GM18951 (cell line): ENCODE measurements around the gene MMP12.
"Not testable (repeated sequence)": the region's sequence is repeated elsewhere in the genome, so short reads cannot be mapped to it uniquely, and the experiment has no call there.

Experiments used
- POLR2A ChIP-seq: IDR thresholded peaks from 4 replicates; pipeline ENCODE4 v1.6.1; 2011; ENCODE audit warnings: mild to moderate bottlenecking; ENCODE audit not compliant: insufficient read length, insufficient read depth; ENCODE audit errors: extremely low read depth
- in situ Hi-C: fragments of 300-500 bp; cut with MboI; formaldehyde crosslinking; loops from one replicate; pipeline ENCODE4 v1.12.0; 2022; ENCODE audit warnings: low sequenced_read_pairs, mixed read lengths, inconsistent platforms; ENCODE audit not compliant: unreplicated experiment

Gene MMP12

GRCh38 chr11:102882389-102883024 lies 7.7 kb upstream of the MMP12 start:
- in situ Hi-C loops, result no loop called here
- TF ChIP-seq POLR2A, result no peak

GRCh38 chr11:102879801-102880200 lies 5.0 kb upstream of the MMP12 start:
- in situ Hi-C loops, result no loop called here
- TF ChIP-seq POLR2A, result no peak

- in situ Hi-C loops, result no loop called here
Measured at GRCh38 chr11:102878595-102878994, 3.8 kb upstream of the MMP12 start.

GRCh38 chr11:102869354-102869964 lies 5.3 kb downstream of the MMP12 start:
- in situ Hi-C loops, result not testable (repeated sequence)

More at GRCh38 chr11:102878595-102878994, 3.8 kb upstream of the MMP12 start:
- TF ChIP-seq POLR2A, result no peak

- in situ Hi-C loops, result no loop called here
Measured at GRCh38 chr11:102868339-102868738, 6.4 kb downstream of the MMP12 start.

GRCh38 chr11:102864724-102865123 lies 10.1 kb downstream of the MMP12 start:
- no peak for TF ChIP-seq POLR2A
- in situ Hi-C loops, result no loop called here

More at GRCh38 chr11:102868339-102868738, 6.4 kb downstream of the MMP12 start:
- no peak for TF ChIP-seq POLR2A

- in situ Hi-C loops, result no loop called here
- TF ChIP-seq POLR2A, result no peak
Measured at GRCh38 chr11:102853956-102854355, 20.8 kb downstream of the MMP12 start.

GRCh38 chr11:102853055-102853454 lies 21.7 kb downstream of the MMP12 start:
- in situ Hi-C loops, result no loop called here
- no peak for TF ChIP-seq POLR2A

- no peak for TF ChIP-seq POLR2A
- in situ Hi-C loops, result no loop called here
Measured at GRCh38 chr11:102850973-102851745, 23.6 kb downstream of the MMP12 start.

GRCh38 chr11:102849311-102849710 lies 25.5 kb downstream of the MMP12 start:
- in situ Hi-C loops, result no loop called here
- no peak for TF ChIP-seq POLR2A

GRCh38 chr11:102846292-102846691 lies 28.5 kb downstream of the MMP12 start:
- no peak for TF ChIP-seq POLR2A
- in situ Hi-C loops, result no loop called here

GRCh38 chr11:102843489-102843888 lies 31.3 kb downstream of the MMP12 start, which contains the start of gene MMP3:
TSS of gene MMP3 (minus strand) at chr11:102843609. CDS start at chr11:102843546, 63 bp downstream.
- no peak for TF ChIP-seq POLR2A
- in situ Hi-C loops, result no loop called here

GRCh38 chr11:102842930-102843329 lies 31.9 kb downstream of the MMP12 start:
- TF ChIP-seq POLR2A, result no peak
- in situ Hi-C loops, result no loop called here

GRCh38 chr11:102840018-102840417 lies 34.8 kb downstream of the MMP12 start:
- TF ChIP-seq POLR2A, result no peak
- in situ Hi-C loops, result no loop called here
